ENCODE data around the gene DBP.
"Not testable (repeated sequence)": the region's sequence is repeated elsewhere in the genome, so short reads cannot be mapped to it uniquely, and the experiment has no call there.

The DBP gene

GRCh38 chr19:48664476-48664875 lies 27.3 kb upstream of the DBP start:
- DNase-seq = no peak

- no peak for DNase-seq
These were observed 26.5 kb upstream of the DBP start for GRCh38 chr19:48663667-48664066.

DNA sequence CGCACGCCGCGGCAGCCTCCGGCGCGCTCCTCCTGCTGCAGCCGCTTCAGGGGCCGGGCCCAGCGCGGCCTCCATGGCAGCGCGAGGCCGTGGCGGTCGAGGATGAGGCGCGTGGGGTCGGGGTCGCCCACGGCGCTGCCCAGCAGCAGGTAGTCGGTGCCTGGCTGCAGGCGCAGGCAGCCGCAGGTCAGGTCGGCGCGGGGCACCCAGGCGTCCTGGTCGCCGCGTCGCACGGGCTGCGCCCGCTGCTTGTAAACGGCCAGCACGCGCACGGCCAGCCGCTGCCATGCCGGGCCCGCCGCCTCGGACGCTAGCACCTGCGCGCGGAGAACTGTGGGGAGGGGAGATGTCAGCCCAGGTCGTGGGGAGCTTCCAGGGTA lies 24.5 kb upstream of the DBP start:
- no peak for DNase-seq

GRCh38 chr19:48660852-48661710 lies 23.9 kb upstream of the DBP start:
- DNase-seq = peak; percentile 96 to 97

- peak; percentile 56 to 66 for DNase-seq
These were observed 22.6 kb upstream of the DBP start for GRCh38 chr19:48659768-48660167.

DNA sequence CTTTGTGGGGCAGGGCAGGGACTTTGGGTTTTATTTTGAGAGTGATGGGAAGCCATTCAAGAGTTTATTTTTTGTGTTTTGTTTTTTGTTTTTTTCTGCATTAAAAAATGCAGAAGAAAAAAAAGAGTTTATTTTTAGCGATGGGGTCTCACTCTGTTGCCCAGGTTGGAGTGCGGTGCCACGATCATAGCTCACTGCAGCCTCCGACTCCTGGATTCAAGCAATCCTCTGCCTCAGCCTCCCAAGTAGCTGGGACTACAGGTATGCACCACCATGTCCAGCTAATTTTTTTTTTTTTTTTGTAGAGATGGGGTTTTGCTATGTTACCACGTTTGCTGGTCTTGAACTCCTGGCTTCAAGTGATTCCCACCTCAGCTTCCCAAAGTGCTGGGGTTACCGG lies 21.3 kb upstream of the DBP start:
- no peak for DNase-seq

- not testable (repeated sequence) for DNase-seq
These were observed 20.6 kb upstream of the DBP start for GRCh38 chr19:48657828-48658227.

- DNase-seq = no peak
These were observed 19.8 kb upstream of the DBP start for GRCh38 chr19:48656840-48657474.

- DNase-seq = no peak
These were observed 17.3 kb upstream of the DBP start for GRCh38 chr19:48654299-48655059.

DNA sequence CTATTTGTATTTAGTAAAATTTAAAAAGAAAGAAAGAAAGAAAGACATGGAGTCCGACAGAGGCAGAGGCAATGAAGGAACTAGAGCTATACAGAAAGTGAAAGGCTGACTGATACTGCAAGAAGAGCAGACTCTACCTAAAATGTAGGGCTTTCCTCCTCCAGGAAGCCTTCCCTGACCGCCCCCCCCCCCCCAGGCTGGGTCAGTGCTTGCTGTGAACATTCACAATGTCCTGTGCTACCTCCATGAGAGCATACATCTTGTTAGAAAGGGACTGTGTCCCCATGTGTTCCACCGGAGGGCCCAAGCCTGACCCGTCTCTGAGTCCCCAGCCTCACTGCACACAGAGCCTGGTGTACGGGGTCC lies 14.5 kb upstream of the DBP start:
- no peak for DNase-seq

- DNase-seq = no peak
These were observed 13.9 kb upstream of the DBP start for GRCh38 chr19:48650974-48651682.

GRCh38 chr19:48648134-48648533 lies 11.0 kb upstream of the DBP start:
- DNase-seq = no peak

DNA sequence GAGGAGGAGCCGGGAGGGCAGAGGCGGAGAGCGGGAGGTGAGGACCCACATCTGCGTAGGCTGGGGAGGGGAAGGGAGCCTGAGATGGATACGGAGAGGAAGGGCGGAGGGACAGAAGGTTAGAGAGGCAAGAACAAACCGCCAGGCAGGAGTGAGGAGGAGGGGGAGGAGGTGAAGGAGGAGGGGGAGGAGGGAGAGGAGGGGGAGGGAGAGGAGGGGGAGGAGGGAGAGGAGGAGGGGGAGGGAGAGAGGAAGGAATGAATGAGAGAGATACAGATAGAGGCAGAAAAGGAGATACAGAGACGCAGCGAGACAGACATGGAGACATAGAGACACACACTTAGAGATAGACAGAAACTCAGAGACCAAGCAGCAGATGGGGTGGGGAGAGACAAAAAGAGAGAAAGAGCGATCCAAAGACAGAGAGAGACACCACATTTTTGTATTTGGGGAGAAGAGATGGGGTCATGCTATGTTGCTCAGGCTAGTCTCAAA lies 9.6 kb upstream of the DBP start:
- peak in 1 of 2 experiments; percentile 73 for DNase-seq

- peak; percentile 41 to 93 for DNase-seq
These were observed 9.0 kb upstream of the DBP start, which contains the start of gene CA11 for GRCh38 chr19:48646001-48646721. Gene CA11 (minus strand): TSS chr19:48646187. CDS start chr19:48645632, 555 bp downstream.

- DNase-seq = no peak
These were observed 8.4 kb upstream of the DBP start for GRCh38 chr19:48645620-48646000.

- peak; percentile 44 to 80 for DNase-seq
These were observed 7.8 kb upstream of the DBP start for GRCh38 chr19:48644839-48645619.

DNA sequence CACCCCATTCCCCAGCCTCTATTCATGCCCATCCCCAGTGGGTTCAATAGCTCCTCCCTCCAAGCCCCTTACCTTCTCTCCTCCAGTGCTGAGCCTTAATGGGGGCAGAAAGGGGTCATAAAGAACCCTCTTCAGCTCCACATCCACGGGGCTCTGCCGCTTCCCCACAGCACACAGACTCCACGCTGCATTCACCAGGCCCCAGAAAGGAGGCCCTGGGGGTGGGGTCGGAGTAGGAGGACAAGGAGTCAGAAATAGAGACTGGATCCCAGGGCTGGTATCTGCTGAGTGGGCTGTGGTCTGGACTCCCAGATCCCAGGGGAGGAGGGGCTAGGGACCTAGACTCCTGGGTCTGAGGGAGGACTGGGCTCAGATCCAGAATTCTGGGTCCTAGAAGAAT lies 7.2 kb upstream of the DBP start:
- no peak for DNase-seq

GRCh38 chr19:48642862-48643261 lies 5.7 kb upstream of the DBP start:
- DNase-seq = no peak

DNA sequence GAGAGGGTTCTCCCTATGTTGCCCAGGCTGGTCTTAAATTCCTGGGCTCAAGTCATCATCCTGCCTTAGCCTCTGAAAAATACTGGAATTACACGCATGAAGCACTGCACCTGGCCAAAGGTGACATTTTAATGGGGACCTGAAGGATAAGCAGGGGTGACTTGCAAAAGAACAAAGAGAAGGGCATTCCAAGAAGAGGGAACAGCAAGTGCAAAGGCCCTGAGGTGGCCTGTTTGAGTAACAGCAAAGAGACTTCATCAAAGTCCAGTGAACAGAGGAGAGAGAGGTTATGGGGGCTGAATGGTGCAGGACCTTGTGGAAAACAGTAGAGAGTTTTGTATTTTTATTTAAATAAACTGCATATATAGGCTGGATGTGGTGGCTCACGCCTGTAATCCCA lies 4.7 kb upstream of the DBP start:
- no peak for DNase-seq

DNA sequence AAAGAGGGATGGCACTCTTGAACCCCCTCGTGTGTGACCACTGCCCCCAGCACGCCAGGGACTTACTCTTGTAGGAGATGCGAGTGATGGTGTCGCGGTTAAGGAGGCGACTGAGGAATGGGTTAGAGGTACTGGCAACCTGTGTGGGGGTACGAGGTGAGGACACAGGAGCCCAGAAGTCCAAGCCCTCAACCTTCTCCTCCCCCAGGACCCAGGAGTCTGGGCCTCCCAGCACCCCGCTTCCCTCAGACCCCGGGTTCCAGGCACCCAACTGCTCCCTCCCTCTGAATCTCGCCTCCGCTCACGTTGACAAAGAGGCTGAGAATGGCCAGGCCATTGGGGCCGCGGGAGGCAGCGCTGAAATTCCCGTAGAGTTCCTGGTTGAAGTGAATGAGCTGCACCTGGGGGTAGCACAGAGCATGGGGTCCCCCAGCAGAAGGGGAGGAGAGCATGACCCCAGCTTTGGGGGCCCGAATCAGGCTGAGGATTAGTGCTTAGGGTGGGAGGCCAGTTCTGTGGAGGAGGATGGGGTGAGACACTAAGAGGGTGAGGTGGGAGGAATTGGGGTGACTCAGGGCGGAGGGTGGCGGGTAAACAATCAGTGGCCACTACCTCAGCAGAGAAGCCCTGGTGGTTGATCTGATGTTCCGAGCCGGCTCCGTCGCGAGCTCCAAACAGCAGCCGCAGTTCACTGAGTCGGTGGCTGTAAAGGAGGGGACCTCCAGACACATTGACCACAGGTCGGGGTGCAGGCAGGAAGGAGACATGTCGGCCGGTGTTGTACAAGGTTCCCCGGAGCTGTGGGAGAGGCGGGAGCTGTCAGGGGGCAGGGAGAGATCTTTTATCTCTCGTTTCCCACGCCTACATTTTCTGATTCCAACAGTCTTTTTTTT lies 2.5 kb upstream of the DBP start:
- DNase-seq = no peak
